ENCODE results near the gene CDR2. TPM values are rescaled to one million over a fixed set of nuclear protein-coding genes. Genes with fewer than 3 reads are reported as not detected.

Gene CDR2
- total and polyA plus RNA-seq, 9 of the 15 experiments (the other 6 are each of a cell fraction or from before 2014, with no cell fraction given): 4.6 to 30.3 (median 19.9) TPM

DNA sequence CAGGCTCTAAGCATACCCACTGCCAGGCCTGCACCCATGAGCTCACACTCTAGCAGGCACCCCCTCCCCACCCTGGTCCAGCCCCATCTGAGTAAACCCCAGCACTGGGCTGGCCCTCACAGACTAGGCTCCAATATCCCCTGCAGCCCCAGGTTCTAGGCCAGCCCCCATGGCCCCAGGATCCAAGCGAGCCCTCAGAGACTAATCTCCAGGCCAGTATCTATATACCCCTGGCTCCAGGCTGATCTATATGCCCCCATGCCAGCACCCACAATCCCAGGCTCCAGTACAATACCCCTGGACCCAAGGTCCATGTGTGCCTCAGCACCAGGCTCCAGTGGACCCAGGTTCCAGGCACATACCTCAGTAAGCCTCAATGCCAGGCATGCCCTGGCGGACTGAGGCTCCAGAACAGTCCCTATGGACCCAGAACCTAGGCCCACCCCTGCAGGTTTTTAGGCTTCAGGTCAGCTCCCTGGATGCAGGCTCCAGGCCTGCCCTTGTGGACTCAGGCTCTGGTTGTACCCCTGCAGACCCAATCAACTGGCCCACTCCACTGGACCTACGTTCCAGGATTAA is 38.7 kb downstream of the CDR2 start (continued):
- TF ChIP-seq, protein P1, sequence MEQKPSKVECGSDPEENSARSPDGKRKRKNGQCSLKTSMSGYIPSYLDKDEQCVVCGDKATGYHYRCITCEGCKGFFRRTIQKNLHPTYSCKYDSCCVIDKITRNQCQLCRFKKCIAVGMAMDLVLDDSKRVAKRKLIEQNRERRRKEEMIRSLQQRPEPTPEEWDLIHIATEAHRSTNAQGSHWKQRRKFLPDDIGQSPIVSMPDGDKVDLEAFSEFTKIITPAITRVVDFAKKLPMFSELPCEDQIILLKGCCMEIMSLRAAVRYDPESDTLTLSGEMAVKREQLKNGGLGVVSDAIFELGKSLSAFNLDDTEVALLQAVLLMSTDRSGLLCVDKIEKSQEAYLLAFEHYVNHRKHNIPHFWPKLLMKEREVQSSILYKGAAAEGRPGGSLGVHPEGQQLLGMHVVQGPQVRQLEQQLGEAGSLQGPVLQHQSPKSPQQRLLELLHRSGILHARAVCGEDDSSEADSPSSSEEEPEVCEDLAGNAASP (IDR thresholded peaks at IDR 0.05): no peak
- no peak for TF ChIP-seq ZBTB49 (CRISPR knock-in tag; IDR thresholded peaks at IDR 0.05; ENCODE audit: borderline replicate concordance)
- TF ChIP-seq, protein P2, sequence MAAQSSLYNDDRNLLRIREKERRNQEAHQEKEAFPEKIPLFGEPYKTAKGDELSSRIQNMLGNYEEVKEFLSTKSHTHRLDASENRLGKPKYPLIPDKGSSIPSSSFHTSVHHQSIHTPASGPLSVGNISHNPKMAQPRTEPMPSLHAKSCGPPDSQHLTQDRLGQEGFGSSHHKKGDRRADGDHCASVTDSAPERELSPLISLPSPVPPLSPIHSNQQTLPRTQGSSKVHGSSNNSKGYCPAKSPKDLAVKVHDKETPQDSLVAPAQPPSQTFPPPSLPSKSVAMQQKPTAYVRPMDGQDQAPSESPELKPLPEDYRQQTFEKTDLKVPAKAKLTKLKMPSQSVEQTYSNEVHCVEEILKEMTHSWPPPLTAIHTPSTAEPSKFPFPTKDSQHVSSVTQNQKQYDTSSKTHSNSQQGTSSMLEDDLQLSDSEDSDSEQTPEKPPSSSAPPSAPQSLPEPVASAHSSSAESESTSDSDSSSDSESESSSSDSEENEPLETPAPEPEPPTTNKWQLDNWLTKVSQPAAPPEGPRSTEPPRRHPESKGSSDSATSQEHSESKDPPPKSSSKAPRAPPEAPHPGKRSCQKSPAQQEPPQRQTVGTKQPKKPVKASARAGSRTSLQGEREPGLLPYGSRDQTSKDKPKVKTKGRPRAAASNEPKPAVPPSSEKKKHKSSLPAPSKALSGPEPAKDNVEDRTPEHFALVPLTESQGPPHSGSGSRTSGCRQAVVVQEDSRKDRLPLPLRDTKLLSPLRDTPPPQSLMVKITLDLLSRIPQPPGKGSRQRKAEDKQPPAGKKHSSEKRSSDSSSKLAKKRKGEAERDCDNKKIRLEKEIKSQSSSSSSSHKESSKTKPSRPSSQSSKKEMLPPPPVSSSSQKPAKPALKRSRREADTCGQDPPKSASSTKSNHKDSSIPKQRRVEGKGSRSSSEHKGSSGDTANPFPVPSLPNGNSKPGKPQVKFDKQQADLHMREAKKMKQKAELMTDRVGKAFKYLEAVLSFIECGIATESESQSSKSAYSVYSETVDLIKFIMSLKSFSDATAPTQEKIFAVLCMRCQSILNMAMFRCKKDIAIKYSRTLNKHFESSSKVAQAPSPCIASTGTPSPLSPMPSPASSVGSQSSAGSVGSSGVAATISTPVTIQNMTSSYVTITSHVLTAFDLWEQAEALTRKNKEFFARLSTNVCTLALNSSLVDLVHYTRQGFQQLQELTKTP (IDR thresholded peaks at IDR 0.05; ENCODE audit: low read depth in 1 of 2, partially characterized antibody in 2 of 2): no peak
- no peak for TF ChIP-seq ARNT (IDR thresholded peaks at IDR 0.05)
- no peak for TF ChIP-seq SMAD2 (IDR thresholded peaks at IDR 0.05; ENCODE audit: low read depth, low read length)
- TF ChIP-seq HNRNPL (IDR thresholded peaks at IDR 0.05; ENCODE audit: low read depth, low read length): no peak
